ENCODE results near the gene MEGF6.
"Not testable (repeated sequence)": the region's sequence is repeated elsewhere in the genome, so short reads cannot be mapped to it uniquely, and the experiment has no call there.

The MEGF6 gene

DNA sequence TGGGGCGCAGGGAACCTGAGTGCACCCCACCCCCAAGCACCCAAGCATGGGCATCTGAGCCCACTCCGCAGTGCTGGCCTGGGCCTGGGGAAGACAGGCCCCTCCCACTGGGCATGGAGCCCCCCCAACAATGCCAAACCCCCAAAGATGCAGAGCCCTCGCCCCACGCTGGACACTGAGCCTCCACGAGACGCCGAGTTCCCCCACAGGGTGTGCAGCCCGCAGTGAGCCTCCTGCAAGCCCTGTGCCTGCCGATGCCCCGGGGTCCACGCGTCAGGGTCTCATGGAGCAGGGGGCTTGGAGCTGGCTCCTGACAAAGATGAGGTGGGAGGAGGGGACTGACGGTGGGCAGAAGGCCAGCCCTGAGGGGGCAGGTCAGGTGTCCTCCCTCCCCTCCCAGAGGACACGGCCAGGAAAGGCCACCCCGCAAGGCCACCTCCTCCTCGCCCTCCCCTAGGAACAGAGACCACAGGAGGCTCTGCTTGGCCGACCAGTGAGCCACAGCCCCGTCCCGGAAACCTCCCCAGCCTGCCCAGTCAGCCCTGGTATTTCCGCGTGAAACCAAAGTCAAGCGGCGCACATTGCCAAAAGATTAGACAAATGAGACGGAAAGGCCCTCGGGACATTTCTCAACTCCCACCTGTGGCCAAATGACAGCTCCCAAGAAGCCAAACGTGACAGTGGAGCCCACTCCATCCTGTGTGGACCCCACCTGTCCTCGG lies 33.4 kb downstream of the MEGF6 start:
- DNase-seq (ENCODE audit: extremely low read depth in 1 of 2, low read depth in 1 of 2): no peak

DNA sequence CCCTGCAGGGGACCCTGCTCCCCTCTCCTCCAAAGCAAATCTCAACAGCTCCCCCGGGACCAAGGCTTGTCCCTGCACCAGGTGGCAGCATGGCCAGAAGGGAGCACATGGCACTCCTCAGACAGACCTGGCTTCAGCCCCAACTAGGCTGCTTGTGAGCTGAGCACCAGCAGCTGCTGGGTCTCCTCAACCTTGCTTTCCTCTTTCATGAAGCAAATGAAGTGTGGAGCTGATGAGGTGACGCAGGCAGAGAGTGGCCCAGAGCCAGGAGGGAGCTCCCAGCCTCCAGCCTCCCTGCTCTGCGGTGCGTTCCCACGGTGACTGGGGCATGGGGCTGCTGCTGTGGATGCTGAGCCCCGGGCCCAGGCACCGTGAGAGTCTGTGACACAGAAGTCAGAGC lies 34.0 kb downstream of the MEGF6 start:
- no peak for DNase-seq (ENCODE audit: extremely low read depth in 1 of 2, low read depth in 1 of 2)

DNA sequence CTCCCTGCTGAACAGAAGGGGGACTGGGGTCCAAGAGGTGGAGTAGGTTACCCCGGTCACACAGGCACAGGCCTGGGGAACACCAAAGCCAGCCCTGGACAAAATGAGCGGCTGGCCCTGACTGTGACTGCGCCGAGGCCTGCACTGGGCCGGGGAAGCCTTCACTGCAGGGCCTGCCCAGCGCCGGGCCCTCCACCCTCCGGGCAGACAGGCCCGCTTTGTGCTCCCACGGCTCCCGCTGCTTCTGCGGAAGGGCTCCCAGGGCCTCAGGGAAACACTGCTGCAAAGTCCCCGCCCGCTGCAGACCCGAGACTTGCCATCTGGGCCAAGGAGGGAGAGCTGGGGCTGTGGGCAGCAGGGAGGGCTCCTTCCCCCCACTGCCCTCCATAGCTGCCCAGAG lies 35.3 kb downstream of the MEGF6 start:
- no peak for DNase-seq (ENCODE audit: extremely low read depth in 1 of 2, low read depth in 1 of 2)

DNA sequence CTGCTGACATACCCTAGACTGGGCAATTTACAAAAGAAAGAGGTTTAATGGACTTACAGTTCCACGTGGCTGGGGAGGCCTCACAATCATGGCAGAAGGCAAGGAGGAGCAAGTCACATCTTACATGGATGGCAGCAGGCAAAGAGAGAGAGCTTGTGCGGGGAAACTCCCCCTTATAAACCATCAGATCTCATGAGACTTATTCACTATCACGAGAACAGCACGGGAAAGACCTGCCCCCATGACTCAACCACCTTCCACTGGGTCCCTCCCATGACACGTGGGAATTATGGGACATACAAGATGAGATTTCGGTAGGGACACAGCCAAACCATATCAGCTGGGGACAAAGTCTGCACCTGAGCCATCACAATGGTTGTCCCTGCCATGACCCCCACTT lies 35.8 kb downstream of the MEGF6 start:
- DNase-seq (ENCODE audit: extremely low read depth in 1 of 2, low read depth in 1 of 2): not testable (repeated sequence)

DNA sequence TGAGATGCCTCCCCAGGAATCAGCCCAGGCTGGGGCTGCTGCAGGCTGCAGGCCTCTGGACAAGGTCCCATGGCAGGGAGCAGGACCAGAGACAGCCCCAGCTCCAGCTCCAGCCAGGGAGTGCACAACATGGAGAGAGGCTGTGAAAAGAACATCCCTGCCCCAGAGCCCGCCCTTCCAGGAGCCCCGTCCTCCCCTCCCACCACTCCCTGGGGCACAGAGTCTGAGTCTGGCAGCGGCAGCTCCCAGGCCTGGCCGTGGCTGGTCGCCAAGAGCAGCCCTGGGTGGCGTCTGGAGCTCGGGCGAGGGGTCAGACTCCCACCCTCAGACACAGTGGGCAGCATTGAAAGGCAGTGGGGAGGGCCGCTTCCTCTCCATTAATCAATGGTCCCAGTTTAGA lies 37.8 kb downstream of the MEGF6 start:
- no peak for DNase-seq (ENCODE audit: extremely low read depth in 1 of 2, low read depth in 1 of 2)

DNA sequence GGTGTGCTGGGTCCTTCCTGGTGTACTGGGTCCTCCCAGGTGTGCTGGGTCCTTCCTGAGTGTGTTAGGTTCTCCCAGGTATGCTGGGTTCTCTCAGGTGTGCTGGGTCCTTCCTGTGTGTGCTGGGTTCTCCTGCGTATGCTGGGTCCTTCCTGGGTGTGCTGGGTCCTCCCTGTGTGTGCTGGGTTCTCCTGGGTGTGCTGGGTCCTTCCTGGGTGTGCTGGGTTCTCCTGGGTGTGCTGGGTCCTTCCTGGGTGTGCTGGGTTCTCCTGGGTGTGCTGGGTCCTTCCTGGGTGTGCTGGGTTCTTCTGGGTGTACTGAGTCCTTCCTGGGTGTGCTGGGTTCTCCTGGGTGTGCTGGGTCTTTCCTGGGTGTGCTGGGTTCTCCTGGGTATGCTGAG lies 38.7 kb downstream of the MEGF6 start:
- DNase-seq (ENCODE audit: extremely low read depth in 1 of 2, low read depth in 1 of 2): not testable (repeated sequence)

DNA sequence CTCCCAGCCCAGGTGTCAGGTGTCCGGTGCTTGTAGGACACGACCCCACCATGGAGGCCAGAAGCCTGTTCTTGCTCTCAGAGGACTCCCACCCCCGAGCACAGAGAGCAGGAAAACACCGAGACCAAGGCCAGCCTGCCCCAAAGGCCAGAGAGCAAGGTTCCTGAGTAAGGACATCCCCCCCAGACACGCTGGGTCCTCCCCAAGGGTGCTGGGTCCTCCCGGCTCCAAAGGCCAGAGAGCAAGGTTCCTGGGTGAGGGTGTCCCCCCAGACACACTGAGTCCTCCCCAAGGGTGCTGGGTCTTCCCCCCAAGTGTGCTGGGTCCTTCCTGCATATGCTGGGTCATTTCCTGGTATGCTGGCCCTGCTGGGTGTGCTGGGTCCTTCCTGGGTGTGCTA lies 40.0 kb downstream of the MEGF6 start:
- DNase-seq (ENCODE audit: extremely low read depth in 1 of 2, low read depth in 1 of 2): no peak

DNA sequence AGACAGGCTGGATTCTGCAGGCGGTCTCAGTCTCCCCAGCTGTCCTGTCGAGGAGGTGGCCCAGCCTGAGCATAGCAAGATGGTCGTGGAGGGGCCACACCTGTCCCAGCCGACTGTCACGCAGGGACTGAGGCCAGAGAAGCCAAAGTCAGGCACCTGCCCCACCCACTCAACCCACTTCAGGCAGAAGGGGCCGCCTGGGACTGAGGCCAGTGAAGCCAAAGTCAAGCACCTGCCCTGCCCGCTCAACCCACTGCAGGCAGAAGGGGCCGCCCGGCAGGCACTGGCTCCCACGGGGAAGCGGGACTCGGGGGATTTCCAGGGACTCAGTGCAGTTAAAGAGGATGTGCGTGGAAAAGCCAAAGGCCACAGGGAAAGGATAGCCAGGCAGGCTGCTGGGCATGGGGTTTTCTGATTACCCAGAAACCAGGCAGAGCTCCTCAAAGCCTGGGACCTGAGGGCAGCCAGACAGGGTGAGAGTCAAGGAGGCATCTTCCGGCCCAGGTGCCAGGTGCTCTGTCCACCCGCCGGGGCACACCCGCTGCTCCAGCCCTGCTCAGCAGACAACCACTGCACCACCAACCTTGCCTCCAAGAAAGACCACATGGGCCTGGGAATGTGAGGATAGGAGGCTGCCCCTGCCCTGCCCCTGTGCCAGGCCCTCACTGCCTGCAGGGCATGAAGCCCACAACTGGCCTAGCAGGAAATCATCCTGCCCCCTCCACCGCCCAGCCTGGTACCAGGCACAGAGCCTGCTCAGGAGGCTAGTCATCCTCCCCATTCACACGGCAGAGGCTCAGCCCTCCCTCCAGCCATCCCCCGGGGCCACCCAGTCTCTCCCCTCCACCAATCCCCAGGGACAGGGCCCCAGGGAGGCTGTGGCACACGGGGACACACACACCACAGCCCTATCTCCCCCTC lies 41.0 kb downstream of the MEGF6 start:
- no peak for DNase-seq (ENCODE audit: extremely low read depth in 1 of 2, low read depth in 1 of 2)

DNA sequence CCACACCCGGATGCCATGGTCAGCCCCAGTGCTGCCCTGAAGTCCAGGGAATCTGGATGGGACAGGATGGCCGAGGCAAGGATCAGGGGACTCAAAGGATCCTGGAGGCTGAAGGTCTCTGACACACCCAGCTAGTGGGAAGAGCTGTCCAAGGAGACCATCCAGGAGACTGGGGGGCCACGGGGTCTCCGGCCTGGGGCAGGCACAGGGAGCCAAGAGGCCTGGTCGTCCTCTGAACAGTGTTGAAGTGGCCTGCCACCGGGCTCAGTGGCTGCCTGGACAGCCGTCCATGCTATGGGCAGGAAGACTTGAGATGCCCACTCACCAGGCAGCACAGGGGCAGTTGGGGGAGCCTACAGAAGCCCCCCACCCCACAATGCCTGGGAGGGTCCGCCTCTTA lies 41.9 kb downstream of the MEGF6 start:
- no peak for DNase-seq (ENCODE audit: extremely low read depth in 1 of 2, low read depth in 1 of 2)

DNA sequence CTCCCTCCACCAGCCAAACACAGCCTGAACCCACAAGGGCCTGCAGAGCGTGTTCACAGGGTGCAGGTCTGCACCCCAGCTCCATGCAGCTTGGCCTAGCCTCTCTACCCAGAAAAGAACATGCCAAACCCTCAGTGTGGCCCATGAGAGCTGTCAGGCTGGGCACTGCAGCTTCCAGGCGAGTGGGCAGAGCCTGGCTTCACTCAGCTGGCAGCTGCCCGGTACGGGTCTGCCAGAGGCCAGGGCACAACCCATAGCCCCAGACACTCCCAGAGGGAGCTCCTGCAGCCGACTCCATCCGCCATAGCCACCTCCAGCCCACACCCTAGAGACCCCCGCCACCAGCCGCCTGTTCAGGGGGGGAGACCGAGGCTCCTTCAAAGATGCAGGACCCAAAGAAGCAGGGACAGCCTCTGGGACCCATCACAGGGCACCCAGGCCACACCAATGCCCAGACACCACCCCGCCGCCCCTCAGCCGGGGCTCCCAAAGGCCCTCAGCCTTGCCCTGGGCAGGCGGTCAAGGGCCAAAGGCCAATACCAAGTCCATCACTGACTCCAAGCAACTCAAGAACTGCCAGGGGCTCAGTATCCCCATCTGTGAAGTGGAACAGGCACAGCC lies 42.4 kb downstream of the MEGF6 start:
- no peak for DNase-seq (ENCODE audit: extremely low read depth in 1 of 2, low read depth in 1 of 2)

DNA sequence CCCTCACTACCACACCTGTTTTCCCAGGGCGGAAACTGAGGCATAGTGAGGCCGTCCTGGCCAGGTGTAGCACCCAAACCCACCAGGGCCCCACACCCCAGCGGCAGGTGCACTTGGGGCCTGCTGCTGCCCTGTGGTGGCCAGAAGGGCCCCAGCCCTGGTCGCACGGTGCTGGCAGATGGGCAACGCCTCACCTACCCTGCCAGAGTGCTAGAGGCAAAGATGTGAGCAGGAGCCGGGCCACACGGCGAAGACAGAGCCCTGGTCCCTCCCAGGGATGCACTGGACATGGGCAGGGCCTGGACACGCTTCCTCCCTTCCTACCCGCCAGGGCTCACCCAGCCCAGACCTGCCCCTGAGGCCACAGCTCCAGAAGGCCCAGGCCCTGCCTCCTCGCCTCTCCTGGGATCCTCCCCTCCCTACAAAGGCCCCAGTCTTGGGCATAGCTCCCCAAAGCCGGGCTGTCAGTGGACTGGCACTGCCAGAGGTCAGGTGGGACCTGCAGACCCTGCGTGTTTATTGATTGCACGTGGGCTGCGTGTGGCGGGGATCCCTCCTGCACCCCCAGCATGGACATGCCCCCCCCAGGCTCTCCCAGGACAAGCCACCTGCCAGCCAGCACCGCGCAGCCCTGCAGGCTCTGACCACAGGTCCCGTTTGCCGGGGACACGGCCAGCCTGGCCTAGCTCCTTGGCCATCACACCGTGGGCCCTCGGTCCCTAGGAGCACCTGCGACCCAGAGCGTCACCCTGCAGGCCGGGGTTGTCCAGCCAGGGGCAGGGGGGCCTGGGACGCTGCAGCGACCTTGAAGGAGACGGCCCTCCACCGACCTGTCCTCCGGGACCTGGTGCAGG lies 44.1 kb downstream of the MEGF6 start:
- no peak for DNase-seq (ENCODE audit: extremely low read depth in 1 of 2, low read depth in 1 of 2)

DNA sequence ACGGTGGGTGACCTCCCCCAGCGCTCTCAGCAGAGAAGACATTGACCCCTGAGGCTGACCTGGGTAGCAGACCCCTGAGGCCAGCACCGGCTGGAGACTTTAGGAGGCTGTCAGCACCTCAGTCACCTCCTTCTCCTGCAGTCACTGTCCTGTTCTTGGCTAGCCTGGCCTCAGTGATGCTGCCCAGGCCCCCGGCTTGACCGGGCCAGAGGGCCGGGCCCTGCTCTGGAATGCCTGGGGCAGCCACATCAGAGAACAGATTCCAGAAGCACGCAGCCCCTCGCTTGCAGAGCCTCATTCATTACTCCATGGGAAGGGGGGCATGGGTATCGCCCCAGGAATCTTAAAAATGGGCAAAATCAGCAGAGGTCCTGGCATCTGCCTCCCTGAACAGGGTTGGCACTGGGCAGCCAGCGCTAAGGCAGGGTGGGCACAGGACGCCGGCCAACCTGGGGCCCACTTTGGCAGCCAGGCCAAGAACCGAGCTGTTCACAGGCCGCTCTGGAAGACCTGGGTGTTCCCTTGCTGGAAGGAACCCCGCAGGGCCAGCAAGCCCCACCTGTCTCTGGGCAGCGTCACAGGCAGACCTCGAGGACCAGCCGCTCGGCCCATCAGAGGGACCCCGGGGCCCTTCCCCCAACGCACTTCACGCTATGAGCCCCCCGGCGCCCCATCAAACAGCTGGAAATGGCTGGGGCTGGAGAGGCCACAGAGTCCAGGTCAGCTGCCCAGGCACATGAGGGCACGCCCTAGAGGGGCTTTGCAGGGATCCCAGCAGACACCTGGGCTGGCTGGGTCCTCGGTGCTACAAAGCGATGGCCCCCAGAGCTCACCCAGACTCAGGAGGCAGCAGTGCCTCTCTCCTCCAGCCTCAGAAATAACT lies 45.1 kb downstream of the MEGF6 start:
- DNase-seq (ENCODE audit: extremely low read depth in 1 of 2, low read depth in 1 of 2): no peak

DNA sequence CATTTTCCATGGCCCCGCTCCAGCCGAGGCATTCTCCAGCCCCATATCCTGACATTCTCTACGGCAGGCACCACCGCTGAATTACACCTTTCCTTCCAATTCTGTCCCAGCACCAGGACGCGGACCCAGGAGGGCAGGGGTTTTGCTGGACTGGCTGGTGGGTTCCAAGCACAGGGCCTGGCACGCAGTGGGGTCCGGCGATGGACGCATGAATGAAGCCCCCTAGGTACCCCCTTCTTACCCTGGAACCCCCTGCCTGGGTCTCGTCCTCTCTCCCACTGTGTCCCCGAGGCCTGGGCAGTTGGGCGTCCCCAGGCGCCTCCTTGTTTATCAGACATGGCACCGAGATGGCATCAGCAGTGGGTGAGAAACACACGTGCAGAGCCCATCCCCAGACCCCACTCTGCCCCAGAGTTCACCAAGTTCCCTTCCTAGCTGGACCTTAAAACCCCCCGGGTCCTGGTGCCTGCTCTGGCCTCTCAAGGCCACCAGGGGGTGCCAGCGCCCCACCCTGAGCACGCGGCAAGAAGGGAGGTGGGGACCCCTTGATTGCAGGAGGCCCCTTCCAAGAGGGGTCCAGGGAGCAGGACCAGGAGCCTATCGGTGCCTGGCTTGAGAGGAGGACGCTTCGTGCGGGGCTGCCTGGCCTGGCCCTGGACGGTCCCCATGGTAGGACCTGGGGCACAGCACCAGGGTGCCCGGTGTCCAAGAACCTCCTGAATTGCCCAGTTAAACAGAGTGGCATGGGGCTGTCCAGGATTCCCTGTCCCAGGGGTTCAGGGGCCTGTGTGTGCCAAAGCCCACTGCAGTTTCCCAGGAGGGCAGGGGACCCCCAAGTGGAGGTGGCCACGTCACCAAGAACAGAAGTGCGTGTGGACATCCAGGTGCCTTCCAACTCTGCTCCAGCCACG lies 46.1 kb downstream of the MEGF6 start:
- peak in 1 of 2 donors; percentile 16 for DNase-seq (ENCODE audit: extremely low read depth in 1 of 2, low read depth in 1 of 2)

DNA sequence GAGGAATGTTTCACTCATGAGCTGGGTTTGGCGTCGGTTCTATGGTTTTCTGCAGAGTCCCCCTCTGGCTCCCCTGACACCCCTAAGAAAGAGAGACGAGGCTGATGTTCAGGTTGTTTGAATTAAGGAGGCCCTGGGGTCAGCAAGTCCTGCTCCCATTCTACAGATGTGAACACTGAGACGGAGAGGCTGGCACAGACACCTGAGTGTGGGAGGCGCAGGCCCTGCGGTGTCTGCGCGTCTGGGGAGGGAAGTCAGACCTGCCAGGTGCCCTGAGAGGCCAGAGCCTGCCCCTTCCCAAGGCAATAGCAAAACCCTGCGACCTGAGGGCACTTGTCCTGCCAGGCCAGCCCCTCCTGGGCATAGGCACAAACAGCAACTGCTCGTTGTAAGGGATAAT lies 47.7 kb downstream of the MEGF6 start:
- DNase-seq (ENCODE audit: extremely low read depth in 1 of 2, low read depth in 1 of 2): no peak

DNA sequence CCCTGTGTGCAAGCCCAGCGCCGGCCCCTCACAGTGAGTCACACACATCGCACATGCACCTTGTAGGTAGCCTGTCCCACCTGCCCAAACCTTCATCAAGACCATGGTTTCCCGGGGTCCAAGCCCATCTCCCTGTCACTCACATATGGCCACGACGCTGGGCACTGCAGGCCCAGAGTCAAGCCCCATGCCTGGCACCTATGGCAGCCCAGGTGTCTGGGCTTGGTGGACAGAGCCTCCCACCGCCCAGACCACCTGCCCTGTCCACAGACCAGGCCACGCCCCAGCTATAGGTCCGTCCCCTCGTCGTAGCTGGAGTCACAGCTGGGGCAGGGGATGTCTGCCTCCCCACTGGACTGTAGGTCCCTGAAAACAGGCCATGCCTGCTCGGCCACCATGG lies 48.2 kb downstream of the MEGF6 start:
- no peak for DNase-seq (ENCODE audit: extremely low read depth in 1 of 2, low read depth in 1 of 2)

DNA sequence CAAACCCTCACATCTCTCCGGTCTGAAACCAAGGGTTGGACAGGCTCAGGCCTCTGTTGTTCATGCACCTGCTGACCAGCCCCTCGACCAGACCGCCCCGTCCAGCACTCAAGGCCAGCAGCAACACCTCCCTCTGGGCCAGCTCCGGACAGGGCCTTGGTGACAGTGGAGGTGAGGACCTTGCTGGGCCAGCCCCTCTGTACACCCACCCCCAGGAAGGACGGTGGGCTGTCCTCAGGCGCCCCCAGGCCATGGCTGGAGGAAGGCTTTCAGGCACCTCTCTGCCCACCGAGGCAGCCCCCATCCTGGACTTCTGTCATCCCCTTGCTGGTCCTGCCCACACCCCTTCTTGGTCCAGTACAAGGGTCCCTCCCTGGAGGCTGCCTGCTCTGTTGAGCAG lies 48.6 kb downstream of the MEGF6 start:
- no peak for DNase-seq (ENCODE audit: extremely low read depth in 1 of 2, low read depth in 1 of 2)

DNA sequence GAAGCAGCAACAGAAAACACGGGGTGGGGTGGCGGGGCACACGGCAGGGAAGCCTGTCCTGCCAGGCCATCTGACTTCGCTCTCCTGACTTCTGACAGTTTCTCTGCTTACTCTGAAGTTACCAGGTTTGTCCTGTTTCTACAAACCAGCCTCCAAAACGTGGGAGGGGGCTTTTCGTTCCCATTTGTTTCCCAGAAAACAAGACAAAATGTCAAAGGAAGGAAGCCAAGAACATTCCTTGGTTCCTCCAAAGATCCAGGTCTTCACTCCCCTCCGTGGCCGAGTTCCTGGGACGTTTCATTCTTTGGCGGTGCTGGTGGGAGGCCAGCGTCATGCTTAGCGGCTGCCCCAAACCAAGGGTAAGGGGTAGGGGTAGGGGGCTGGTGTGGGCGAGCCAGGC lies 49.6 kb downstream of the MEGF6 start:
- no peak for DNase-seq (ENCODE audit: extremely low read depth in 1 of 2, low read depth in 1 of 2)

DNA sequence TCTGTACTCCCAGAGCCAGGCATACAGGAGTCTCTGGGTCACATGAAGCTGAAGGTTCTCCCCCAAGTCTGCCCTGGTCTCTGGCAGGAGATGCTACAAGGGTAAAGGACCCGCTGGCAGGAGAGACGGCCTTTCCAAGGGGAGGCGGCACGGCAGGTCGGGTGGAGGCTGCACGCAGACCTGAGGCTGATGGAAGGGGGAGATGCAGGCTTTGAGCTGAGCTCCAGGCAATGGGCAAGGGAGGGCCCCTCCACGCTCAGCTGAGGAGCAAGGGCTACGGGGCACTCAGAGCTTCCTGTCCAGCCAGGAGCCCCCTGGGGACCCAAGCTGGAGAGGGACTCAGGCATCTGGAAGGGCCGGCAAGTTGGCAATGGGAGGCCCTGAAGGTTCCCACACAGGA lies 50.3 kb downstream of the MEGF6 start:
- DNase-seq (ENCODE audit: extremely low read depth in 1 of 2, low read depth in 1 of 2): no peak
